K562 (cell line): ENCODE data around the gene TRPV5. TPM values are rescaled to one million over a fixed set of nuclear protein-coding genes. Genes with fewer than 3 reads are reported as not detected.

Experiments
- FOXJ2 ChIP-seq: fragments of 200-800 bp; sonication (Bioruptor generic); IDR thresholded peaks from 2 replicates; pipeline ENCODE4 v1.6.1; 2016; ENCODE audit warnings: missing genetic modification characterization, missing compliant biosample characterization
- FOXP1 ChIP-seq: sonication (generic); formaldehyde crosslinking; IDR thresholded peaks from 2 replicates; pipeline ENCODE4 v1.8.0; 2022; ENCODE audit warnings: mild to moderate bottlenecking, missing genetic modification reagents
- GABPB1 ChIP-seq: sonication (generic); formaldehyde crosslinking; IDR thresholded peaks from 2 replicates; pipeline ENCODE4 v1.8.0; 2022; ENCODE audit warnings: mild to moderate bottlenecking, missing genetic modification reagents
- HNRNPH1 ChIP-seq: fragments of 200-400 bp; formaldehyde crosslinking; optimal IDR thresholded peaks from 2 replicates; pipeline ENCODE3; 2017; ENCODE audit warnings: low read depth, mild to moderate bottlenecking, low read length, moderate library complexity
- MTF1 ChIP-seq: fragments of 250-450 bp; sonication (Bioruptor Pico); IDR thresholded peaks from 2 replicates; pipeline ENCODE4 v1.9.0; 2021; ENCODE audit warnings: moderate library complexity, mild to moderate bottlenecking, inconsistent platforms, borderline replicate concordance
- PHB ChIP-seq: fragments of 250-450 bp; sonication (Bioruptor Pico); IDR thresholded peaks from 2 replicates; pipeline ENCODE4 v1.5.0; 2021
- POLR2AphosphoS5 ChIP-seq: IDR thresholded peaks from 2 replicates; pipeline ENCODE4 v1.6.1; 2011; ENCODE audit warnings: mild to moderate bottlenecking, low read depth, low read length, moderate library complexity; ENCODE audit not compliant: control insufficient read depth, insufficient read depth
- RAD21 ChIP-seq, 2 experiments: fragments of 250-450 bp in 1 of 2; fragments of 450-650 bp in 1 of 2; sonication (Bioruptor Pico) in 1 of 2; formaldehyde crosslinking in 1 of 2; IDR thresholded peaks in 1 of 2; conservative IDR thresholded peaks in 1 of 2; 2 replicates each; pipeline versions ENCODE4 v1.4.0 to v1.8.0; 2020 to 2022; ENCODE audit warnings: mild to moderate bottlenecking in 2 of 2, moderate library complexity in 1 of 2
- RBM17 ChIP-seq: fragments of 200-400 bp; formaldehyde crosslinking; IDR thresholded peaks from 2 replicates; pipeline ENCODE4 v1.6.1; 2017; ENCODE audit warnings: low read depth, mild to moderate bottlenecking, low read length, borderline replicate concordance
- STAT5A ChIP-seq: IDR thresholded peaks from 2 replicates; pipeline ENCODE4 v1.6.1; 2012; ENCODE audit warnings: low read length, inconsistent platforms, borderline replicate concordance
- STAT5B ChIP-seq: fragments of 250-450 bp; sonication (Bioruptor Pico); IDR thresholded peaks from 2 replicates; pipeline ENCODE4 v1.8.0; 2021; ENCODE audit warnings: mild to moderate bottlenecking, inconsistent platforms
- ZBTB40 ChIP-seq, 2 experiments: fragments of 450-650 bp in 1 of 2; sonication (generic) in 1 of 2; formaldehyde crosslinking in 1 of 2; IDR thresholded peaks; 2 replicates each; pipeline versions ENCODE4 v1.7.1 to v1.9.0; 2016 to 2022; ENCODE audit warnings: inconsistent platforms in 1 of 2, mild to moderate bottlenecking in 1 of 2, missing genetic modification reagents in 1 of 2
- ZC3H11A ChIP-seq: IDR thresholded peaks from 2 replicates; pipeline ENCODE4 v1.6.1; 2012; ENCODE audit warnings: low read depth, low read length, improper control_type of control experiment
- ZNF395 ChIP-seq: fragments of 200-800 bp; sonication (Bioruptor generic); IDR thresholded peaks from 2 replicates; pipeline ENCODE4 v1.6.1; 2017; ENCODE audit warnings: missing genetic modification characterization, missing compliant biosample characterization
- ZNF511 ChIP-seq: sonication (generic); formaldehyde crosslinking; IDR thresholded peaks from 2 replicates; pipeline ENCODE4 v1.8.0; 2022; ENCODE audit warnings: mild to moderate bottlenecking, missing genetic modification reagents
- polyA plus RNA-seq, 8 experiments: library from polyadenylated mRNA; depleted of rRNA in 4 of 8; stranded (reverse) in 5 of 8; unstranded in 3 of 8; fragments of >200 nt; fragmentation: Nextera tagmentation in 2 of 8; fragmentation: Illumina TruSeq in 1 of 8; extraction: Ambion mirVana in 2 of 8; extraction: Trizol in 1 of 8; gene quantifications; 2 replicates each; pipeline versions ENCODE4 v1.2.1 to v1.2.3, GENCODE V29; 2011 to 2014; ENCODE audit warnings: inconsistent platforms in 1 of 8, missing spikeins in 1 of 8
- total RNA-seq, 7 experiments: library from RNA; depleted of rRNA in 6 of 7; stranded (reverse); fragments of >200 nt in 6 of 7; fragmentation: Illumina TruSeq in 2 of 7; extraction: Trizol in 2 of 7; gene quantifications; 2 replicates each; pipeline versions ENCODE4 v1.2.1 to v1.2.3, GENCODE V29; 2011 to 2021; ENCODE audit warnings: low replicate concordance in 1 of 7

TRPV5 gene
- total and polyA plus RNA-seq, 9 of the 15 experiments (the other 6 are each of a cell fraction or from before 2014, with no cell fraction given), result not detected

- TF ChIP-seq ZBTB40 (IDR thresholded peaks at IDR 0.05) (no peak; the same call in none of the 2 replicates), ZBTB40 (CRISPR knock-in tag; IDR thresholded peaks at IDR 0.05) (no peak), FOXP1 (CRISPR knock-in tag) (peak; percentile 20; the same call in 1 of the 2 replicates), FOXJ2 (no peak; the same call in 1 of the 2 replicates), HNRNPH1 (no peak), MTF1 (0 out of 2 replicates have a peak, but pooled peaks have one; percentile 20), ZNF511 (CRISPR knock-in tag) (no peak), STAT5A (peak; percentile 85), POLR2AphosphoS5 (peak; percentile 96), STAT5B (CRISPR knock-in tag) (no peak), PHB (CRISPR knock-in tag) (no peak), ZNF395 (CRISPR knock-in tag) (no peak), GABPB1 (CRISPR knock-in tag) (0 out of 2 replicates have a peak, but pooled peaks have one; percentile 25), RAD21 (CRISPR knock-in tag; conservative IDR thresholded peaks at IDR 0.05 in 1 of 2, IDR thresholded peaks at IDR 0.05 in 1 of 2) (peak in 1 of 2 experiments; percentile 16; a peak in 2 of 4 replicates), RBM17 (no peak), ZC3H11A (no peak)
These were observed 28.7 kb upstream of the TRPV5 start, which contains the start of gene KEL (continued) for GRCh38 chr7:142961973-142962926.
